Measurements from ENCODE around the gene DSCAM.

DSCAM gene

DNA sequence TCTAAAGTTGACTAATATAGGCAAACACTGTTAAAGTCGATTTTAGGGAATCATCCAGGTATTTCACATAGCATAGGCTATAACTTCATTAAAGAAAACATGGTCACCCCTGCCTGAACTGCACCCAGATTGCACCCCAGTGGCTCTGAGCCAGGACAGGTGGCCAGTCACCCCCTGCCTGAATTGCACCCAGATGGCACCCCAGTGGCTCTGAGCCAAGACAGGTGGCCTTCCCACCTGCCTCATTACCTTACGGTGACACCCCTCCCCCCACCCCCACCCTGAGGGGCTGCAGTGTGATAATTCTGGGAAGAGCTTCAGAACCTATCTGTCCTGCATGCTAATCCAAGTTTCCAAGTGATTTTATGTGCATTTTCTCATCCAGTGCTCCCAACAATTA, 78.9 kb downstream of the DSCAM start:
- DNase-seq (ENCODE audit: low read depth in 3 of 3) = no peak

DNA sequence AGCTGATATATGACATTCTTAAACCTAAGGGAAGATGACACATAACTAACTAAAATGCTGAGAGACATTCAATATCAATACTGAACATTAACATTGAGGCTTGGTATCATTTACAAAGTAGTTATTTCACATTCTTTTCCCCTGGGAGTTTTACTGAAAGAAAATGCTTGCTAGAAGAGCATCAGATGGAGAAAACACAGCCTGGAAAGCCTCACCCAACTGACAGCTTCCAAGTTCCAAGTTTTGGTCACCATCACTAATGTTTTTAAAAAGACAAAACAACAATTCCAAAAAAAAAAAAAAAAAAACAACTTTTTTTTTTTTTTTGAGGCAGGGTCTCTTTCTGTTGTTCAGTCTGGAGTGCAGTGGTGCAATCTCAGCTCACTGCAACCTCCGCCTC, 80.6 kb downstream of the DSCAM start:
- DNase-seq (ENCODE audit: low read depth in 3 of 3) = no peak

DNA sequence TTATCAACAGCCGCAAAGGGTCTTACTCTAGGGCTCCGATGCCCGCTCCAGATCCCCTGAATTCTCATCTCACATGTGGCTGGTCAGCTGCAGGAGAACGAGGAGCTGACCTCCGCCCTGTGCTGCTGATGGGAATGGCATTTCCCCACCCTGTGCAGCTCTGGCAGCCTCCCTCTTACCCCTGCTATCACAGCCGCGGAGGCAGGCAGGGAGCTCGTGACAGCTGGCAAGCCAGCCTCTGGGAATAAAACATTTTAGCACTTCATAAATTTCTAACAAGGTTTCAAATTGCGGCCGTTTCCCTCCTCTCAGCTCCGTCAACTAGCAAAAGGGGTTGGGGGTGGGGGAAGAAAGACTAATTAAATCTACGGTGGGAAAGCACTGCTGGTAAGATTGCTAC, 81.1 kb downstream of the DSCAM start:
- no peak for DNase-seq (ENCODE audit: low read depth in 3 of 3)

DNA sequence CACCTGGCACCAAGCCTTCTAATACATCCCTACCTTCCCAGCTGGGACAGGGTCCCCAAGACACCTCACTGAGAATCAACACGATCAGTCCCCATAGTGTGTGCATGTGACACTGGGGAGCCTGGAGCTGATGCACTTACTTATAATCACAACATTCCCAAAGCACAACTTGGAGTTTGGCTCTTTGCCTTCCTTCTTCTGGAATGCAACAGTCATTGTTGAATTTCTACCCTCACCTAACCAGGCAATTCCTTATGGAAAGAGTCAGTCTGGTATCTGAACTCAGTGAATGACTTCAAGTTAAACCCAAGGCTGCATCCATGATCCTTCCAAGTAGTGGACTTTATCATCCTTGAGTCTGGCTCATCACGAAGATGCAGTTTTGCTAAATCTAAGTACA, 86.1 kb downstream of the DSCAM start:
- no peak for DNase-seq (ENCODE audit: low read depth in 3 of 3)

DNA sequence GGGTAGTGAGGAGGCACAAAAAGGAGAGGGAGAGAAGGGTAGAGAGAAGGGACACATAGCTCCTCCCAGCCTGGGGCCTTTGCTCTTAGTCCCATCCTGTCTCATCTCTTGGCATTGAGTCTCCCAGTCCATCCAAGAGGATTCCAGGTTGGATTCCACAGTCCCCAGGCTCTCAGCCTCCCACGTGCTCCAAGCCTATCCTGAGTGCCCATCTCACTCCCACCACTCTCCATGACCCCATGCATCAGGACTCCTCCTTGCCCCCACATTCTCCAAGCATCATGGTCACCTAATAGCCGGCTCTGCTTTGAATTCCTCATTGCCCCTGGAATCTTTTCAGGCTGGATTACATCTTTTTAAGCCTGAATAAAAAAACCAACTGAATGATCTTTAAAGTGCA, 87.9 kb downstream of the DSCAM start:
- no peak for DNase-seq (ENCODE audit: low read depth in 3 of 3)

- DNase-seq (ENCODE audit: low read depth in 3 of 3) = no peak
Observed at GRCh38 chr21:40757366-40757765, 89.6 kb downstream of the DSCAM start.

- no peak for DNase-seq (ENCODE audit: low read depth in 3 of 3)
Observed at GRCh38 chr21:40754466-40754865, 92.5 kb downstream of the DSCAM start.

DNA sequence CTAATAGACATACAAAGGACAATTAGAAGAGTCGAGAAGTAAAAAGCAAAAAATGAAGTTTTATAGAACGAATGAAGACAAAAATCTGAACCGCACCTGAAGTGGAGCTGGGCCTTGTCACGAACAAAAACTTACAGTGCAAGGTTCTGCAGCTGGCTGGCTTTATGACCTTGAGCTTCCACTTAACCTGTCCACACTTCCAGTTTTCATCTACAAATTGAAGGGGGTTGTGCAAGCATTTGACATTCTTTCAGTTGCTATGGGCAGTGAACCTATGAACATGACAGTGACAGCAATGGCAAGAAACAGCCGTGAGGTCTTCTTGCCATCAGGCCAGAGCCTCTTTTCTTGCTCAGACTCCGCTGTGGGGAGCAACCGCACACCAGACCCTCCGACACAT, 93.2 kb downstream of the DSCAM start:
- DNase-seq (ENCODE audit: low read depth in 3 of 3) = no peak

DNA sequence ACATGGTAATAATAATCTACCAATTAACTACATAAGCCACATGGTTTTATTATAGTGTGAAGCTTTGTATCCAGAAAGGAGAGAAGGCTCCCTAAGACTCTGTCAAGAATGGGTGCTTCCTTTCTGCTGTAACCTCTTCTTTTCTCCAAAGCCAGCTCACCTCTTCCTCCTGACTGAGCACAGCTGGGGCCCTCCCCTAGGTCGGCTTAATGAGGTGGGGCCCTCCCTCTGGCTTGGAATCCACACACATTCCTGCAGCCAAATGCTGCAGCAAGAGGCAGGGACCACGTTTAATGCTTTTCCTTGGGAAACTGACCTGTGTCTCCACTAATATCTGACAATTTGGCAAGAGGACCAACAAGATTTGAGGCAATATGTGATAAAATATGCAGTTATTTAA, 94.8 kb downstream of the DSCAM start:
- DNase-seq (ENCODE audit: low read depth in 3 of 3) = no peak

DNA sequence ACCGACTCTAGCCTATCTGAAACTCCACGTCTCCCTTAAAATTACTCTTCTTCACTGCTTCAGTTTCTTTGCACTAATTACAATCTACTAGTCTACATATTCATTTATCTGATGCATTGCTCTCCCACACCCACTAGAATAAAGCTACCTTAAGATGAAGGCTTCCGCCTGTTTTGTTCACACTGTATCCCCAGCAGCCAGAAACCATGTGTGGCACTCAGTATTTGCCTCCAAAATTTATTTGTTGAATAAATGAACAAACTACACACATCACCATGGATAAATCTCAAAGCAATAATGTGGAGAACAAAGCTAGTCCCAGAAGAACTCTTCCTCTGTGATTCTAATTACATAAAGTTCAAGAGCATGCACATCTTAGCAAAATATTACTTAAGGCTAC, 95.7 kb downstream of the DSCAM start:
- DNase-seq (ENCODE audit: low read depth in 3 of 3) = no peak

DNA sequence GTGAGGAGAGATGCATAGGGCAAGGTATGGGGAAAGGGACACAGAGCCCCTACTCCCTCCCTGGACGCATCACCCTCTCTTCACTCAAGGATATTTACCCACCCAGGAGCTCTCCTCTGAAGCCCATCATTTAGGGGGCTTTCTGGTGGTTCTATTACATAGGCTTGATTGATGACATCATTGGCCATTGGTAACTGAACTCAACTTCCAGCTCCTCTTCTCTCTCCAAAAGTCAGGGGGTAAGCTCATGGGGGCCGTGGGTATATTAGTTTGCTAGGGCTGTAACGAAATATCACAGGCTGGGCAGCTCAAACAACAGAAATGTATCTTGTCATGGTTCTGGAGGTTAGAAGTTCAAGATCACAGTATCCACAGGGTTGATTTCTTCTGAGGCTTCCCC, 110.8 kb downstream of the DSCAM start:
- DNase-seq (ENCODE audit: low read depth in 3 of 3) = no peak

DNA sequence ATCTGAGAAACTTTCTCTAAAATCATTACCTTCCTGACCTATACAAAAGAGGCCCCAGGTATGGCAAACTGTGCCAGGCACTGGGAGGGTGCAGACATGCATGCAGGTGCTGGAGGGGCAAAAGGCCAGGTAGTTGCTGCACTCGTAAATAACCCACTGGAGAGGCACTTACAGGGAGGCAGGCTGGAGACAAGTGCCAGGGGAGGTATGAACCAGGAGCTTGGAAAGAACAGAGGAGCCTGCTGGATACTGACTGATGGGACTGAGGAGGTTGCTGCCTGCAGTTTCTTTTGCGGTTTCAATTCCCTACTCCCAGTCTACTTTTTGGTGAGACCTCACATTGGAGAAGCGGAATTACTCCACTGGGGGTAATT, 113.9 kb downstream of the DSCAM start:
- no peak for DNase-seq (ENCODE audit: low read depth in 3 of 3)

DNA sequence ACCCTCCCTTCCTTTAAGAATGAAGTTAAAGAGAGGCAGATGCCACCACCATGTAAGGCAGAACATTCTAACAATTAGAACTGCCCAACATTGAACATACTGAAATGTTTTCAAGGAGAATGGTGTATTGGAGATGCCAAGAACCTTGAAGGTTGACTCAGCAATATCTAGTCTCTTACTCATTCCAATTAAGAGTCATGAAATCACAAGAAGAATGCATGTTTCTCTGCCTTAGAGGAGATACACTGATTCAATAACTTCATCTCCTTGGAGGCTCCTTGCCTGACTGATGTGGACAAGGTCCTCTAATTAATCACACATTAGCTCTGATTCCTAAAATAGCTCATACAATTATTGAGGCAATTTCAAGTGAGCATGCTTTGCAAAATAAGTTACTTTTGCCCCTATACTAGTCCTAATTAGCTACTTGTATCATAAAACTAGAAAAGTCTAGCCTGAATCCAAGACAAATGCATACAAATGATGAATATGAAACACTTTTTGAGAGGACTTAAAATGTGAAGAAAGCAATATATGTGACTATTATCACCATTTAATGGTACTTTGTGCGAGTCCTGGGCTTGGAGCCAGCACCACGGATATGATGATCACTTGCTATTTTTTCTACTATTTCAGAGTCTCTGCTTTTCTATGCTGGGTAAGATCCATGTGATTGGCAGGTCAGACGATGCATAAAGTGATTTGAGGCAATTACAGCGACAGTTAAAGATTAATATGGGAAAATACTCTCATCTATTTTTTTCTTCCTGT, 114.5 kb downstream of the DSCAM start:
- no peak for DNase-seq (ENCODE audit: low read depth in 3 of 3)

DNA sequence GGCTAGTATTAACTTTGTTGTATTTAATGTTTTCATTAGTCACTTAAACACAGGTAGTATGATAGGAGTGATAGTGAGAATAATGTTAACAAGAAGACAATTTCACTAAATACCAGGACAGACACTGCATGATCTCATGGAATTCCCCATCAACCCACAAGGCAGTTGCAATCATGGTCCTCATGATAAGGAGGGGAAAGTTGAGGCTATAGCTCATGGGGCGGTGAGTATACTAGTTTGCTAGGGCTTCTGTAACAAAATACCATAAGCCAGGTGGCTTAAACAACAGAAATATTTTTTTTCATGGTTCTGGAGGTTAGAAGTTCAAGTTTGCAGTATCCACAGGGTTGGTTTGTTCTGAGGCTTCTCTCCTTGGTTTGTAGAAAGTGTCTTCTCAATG, 115.8 kb downstream of the DSCAM start:
- DNase-seq (ENCODE audit: low read depth in 3 of 3) = no peak

DNA sequence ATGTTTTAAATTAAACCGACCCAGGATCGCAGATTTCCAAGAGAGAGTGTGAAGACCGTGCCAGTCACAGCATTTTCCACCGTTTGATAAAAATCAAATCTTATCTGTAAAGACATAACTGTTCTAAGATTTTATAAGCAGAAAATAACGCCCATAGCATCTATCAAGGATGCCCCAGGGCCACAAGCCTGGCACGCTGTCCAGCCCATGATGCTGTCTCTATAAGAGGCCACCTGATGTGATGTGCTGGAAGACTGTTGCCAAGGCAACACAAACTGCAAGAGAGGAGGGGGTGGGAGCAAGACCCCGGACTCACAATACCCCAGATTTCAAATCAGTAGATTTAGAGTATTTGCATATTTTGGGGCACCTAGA, 116.5 kb downstream of the DSCAM start:
- DNase-seq (ENCODE audit: low read depth in 3 of 3) = no peak

DNA sequence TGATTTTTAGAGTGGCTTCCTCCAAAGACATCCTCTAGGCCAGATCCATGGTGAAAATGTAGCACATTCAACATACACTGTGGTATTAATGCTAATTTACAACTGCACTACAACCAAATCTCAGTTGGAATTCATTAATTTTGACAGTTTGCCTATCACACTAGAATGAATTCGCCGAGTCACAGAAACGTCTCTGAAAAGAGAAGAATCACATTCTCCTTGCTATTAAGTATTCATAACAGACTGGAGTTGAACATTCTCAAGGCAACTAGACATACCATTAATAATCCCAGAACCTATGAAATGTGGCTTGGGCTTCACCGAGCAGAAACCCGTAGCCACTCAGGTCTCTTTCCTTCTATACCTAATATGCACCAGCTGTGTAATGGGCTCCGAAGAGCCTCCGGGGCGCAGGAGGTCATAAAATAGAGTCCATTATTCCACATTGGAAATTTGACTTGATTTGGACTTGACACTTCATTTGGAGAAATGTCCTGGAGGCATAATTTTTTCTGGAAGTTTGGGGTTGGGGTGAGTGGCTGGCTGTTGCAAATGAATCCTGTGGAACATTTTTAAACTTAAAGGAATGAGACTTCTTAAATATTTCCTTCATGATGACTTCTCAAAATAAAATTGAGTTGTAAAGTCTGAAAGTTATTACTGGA, 117.1 kb downstream of the DSCAM start:
- no peak for DNase-seq (ENCODE audit: low read depth in 3 of 3)

DNA sequence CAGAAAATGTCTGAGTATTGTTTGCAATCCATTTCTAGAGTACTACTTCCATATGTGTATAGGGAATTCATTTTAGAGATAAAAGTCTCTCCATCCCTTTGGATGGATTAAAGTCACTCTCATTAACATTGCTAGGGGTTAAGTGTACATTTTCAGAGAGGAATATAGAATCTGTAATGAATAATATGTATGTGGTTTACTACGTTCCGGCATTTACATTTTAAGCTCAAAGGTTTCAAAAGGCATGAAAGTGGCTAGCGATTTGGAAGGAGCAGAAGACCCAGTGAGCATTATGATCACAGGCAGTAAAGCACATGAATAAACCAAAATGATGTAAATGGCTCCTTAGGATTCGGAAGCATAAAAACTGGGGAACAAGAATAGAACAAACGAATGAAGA, 123.0 kb downstream of the DSCAM start:
- DNase-seq (ENCODE audit: low read depth in 3 of 3) = no peak

- no peak for DNase-seq (ENCODE audit: low read depth in 3 of 3)
Observed at GRCh38 chr21:40723317-40723716, 123.6 kb downstream of the DSCAM start.

DNA sequence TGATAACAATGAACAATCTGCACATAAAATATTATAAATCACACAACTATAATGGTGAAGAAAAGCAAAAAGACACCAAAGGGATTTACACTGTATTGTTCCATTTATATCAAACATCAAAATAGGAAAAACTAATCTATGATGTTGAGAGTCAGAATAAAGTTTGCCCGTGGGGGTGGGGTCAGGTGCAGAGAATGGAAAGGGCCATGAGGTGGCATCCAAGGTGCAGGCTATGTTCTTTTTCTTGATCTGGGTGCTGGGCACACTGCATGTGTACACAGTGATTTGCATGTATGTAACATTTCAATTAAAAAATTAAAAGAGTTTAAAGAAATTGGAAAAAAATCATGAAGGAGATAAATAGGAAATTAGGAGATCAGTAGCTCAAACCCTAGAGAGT, 127.3 kb downstream of the DSCAM start:
- DNase-seq (ENCODE audit: low read depth in 3 of 3) = no peak

- no peak for DNase-seq (ENCODE audit: low read depth in 3 of 3)
Observed at GRCh38 chr21:40717028-40717427, 129.9 kb downstream of the DSCAM start.

GRCh38 chr21:40714536-40714935, 132.4 kb downstream of the DSCAM start:
- no peak for DNase-seq (ENCODE audit: low read depth in 3 of 3)

DNA sequence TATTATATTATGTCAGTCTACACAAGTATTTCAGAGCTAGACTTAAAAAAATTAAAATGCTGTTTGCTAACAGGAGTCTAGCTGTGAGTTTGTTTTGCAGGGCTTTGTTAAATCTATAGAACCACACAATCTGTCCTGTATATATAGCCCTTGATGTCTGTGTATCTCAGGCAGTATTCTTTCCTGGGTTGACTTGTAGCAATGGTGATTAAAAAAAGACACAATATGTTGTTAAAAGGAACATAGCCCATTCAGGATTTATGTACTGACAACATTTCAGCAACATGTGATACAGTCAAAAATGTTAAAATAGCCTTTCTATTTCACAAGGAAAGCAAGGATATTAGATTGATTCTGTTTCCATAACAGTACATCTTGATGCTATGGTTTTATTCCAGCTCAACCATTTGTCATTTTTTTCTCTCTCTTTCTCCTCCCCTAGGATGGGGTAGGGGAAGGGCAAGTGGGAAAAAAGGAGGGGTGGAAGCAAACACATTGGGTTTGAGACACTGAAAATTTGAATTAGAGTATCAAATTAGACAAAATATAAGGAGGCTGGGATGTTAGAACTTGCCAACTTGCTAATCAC, 139.2 kb downstream of the DSCAM start:
- DNase-seq (ENCODE audit: low read depth in 3 of 3) = no peak

Data from stimulated activated CD4-positive, alpha-beta T cell treated with anti-CD3 and anti-CD28 coated beads, TNF-alpha, amount 100 ng/mL, for 24 hours (primary cell).